Ovary (tissue), 9 donors: ENCODE measurements around the gene TSLP. TPM values are rescaled to one million over a fixed set of nuclear protein-coding genes. Genes with fewer than 3 reads are reported as not detected.

Experiments used
- DNase-seq, 5 donors: peaks; one replicate each; pipeline ENCODE4 v3.0.0-alpha.2; 2019 to 2020
- H3K27ac ChIP-seq, 2 donors: fragments of 200-600 bp; one replicate each; pipeline versions ENCODE4 v1.5.1 to v1.8.0; 2019 to 2022
- H3K27me3 ChIP-seq: fragments of 200-600 bp; one replicate; pipeline ENCODE4 v1.8.0; 2022
- H3K36me3 ChIP-seq: fragments of 200-600 bp; sonication (generic); one replicate; pipeline ENCODE4 v1.5.1; 2019
- H3K4me1 ChIP-seq: one replicate; pipeline ENCODE4 v1.8.1; 2013; ENCODE audit warnings: mild to moderate bottlenecking, moderate library complexity; ENCODE audit not compliant: insufficient read depth
- H3K4me3 ChIP-seq: fragments of 200-600 bp; sonication (generic); one replicate; pipeline ENCODE4 v1.5.1; 2017
- H3K9me3 ChIP-seq, 2 donors: fragments of 200-600 bp in 1 of 2; sonication (generic) in 1 of 2; one replicate each; pipeline versions ENCODE4 v1.5.1 to v1.8.1; 2013 to 2019; ENCODE audit warnings: mild to moderate bottlenecking in 1 of 2, moderate library complexity in 1 of 2
- CTCF ChIP-seq, 3 donors: fragments of 450-650 bp in 2 of 3; fragments of 200-600 bp in 1 of 3; IDR thresholded peaks; one replicate each; pipeline versions ENCODE4 v1.5.1 to v1.8.0; 2016 to 2022; ENCODE audit warnings: antibody characterized with exemption in 3 of 3, mild to moderate bottlenecking in 1 of 3
- EP300 ChIP-seq: sonication (generic); formaldehyde crosslinking; IDR thresholded peaks from one replicate; pipeline ENCODE4 v1.6.1; 2017; ENCODE audit warnings: antibody characterized with exemption
- POLR2A ChIP-seq: fragments of 450-650 bp; IDR thresholded peaks from one replicate; pipeline ENCODE4 v1.6.1; 2017; ENCODE audit warnings: antibody characterized with exemption, mild to moderate bottlenecking, moderate library complexity
- WGBS, 3 donors: extraction: QIAGEN DNeasy Blood & Tissue Kit in 1 of 3; methylation state at CpG; one replicate each; pipeline versions ENCODE4 v1.1.5 to v1.1.7; 2013 to 2017; 5-methylcytosine and 5-hydroxymethylcytosine counted together
- intact Hi-C, 4 donors: fragments of 100-400 bp; cut with DNase I; formaldehyde crosslinking; loops; one replicate each; pipeline versions ENCODE4 v1.11.0 to v1.15.1; 2022 to 2023
- polyA plus RNA-seq, 2 donors: library from polyadenylated mRNA; stranded (reverse); fragments of 200-250 nt in 1 of 2; fragments of 350-450 nt in 1 of 2; fragmentation: Illumina TruSeq in 1 of 2; extraction: RNeasy Lipid Tissue Mini Kit (QIAGEN cat#74804) in 1 of 2; gene quantifications; one replicate each; pipeline ENCODE4 v1.2.3, GENCODE V29; 2013 to 2014
- total RNA-seq, 7 donors: library from RNA; depleted of rRNA in 2 of 7; stranded (reverse); fragments of >200 nt in 2 of 7; fragmentation: NEBNext Ultra II Directional in 3 of 7; extraction: Animal tissue kit (Norgen Biotek cat#: 25700) in 3 of 7; gene quantifications; one replicate each; pipeline versions ENCODE4 v1.1.0 to v1.2.4, GENCODE V29; 2016 to 2023
- donor health status: DM: no; HTN: no; CAD: no; lungs with moderate emphysema.
- donor health status: DM: no; HTN: no; CAD: no.
- donor health status: Bipolar disorder and iron deficiency.
- donor health status: DM: yes; HTN: yes; CAD: no.
- donor health status: DM: no; HTN: no; CAD: no.
- donor health status: DM: yes; HTN: yes; CAD: no.

The TSLP gene
- total and polyA plus RNA-seq, 9 donors: 0.12 to 1.4 (median 0.32) TPM; not detected in 1

DNA sequence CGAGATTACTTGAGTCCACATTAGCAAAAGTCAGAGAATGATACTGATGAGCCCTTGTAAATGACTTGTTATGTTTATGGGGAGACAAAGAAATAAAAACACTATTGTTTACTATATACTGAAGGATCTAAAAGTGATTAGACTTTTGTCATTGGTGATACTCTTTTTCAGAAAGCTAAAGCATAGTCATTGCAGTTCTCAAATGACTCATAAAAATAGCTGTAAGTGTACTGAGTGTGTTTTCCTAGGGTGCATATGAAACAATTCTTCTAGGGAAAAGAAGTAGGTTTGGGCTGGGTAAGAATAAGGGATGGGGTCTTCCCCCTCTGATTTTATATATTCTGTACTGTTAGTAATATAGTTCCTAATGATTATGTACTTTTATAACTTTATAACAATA lies 53.3 kb downstream of the TSLP start:
- Histone ChIP-seq H3K4me3 (no peak overlapping the region), H3K27me3 (no peaks in the 10 kb centered on the region), H3K4me1 (no peaks in the 10 kb centered on the region), H3K27ac (no peak overlapping the region), H3K9me3 (no peaks in the 10 kb centered on the region), H3K36me3 (no peaks in the 10 kb centered on the region)
- no peak for DNase-seq
- intact Hi-C loops: no loop called here
- 39 to 79% (median 43%) methylated on average over 1 of the region's 1 CpG for WGBS, 3 donors
- TF ChIP-seq CTCF (IDR thresholded peaks at IDR 0.05): no peak
- TF ChIP-seq EP300: no peak
- no peak for TF ChIP-seq POLR2A

DNA sequence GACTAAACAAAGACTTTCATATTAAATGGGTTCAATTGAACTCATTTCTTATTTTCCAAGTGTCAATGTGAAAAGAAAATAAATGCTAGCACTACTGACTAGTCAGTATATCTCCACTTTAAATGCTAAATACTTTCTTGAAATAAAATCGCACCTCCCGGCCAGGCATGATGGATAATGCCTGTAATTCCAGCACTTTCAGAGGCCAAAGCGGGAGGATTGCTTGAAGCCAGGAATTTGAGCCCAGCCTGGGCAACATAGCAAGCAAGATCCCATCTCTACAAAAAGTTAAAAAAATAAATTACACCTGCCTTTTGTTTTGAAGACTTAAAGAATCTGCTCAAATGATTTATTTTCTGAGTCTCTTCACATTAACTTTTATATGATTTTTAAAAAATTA lies 55.4 kb downstream of the TSLP start:
- H3K27me3 ChIP-seq: no peaks in the 10 kb centered on the region
- 85 to 91% (median 85%) methylated on average over 3 of the region's 3 CpGs for WGBS, 3 donors
- DNase-seq: no peak
- H3K4me3 ChIP-seq: no peak overlapping the region
- TF ChIP-seq EP300 (no peak), POLR2A (no peak), CTCF (IDR thresholded peaks at IDR 0.05) (no peak)
- no peak overlapping the region for H3K27ac ChIP-seq
- no peaks in the 10 kb centered on the region for H3K9me3 ChIP-seq
- intact Hi-C loops: no loop called here
- H3K36me3 ChIP-seq: no peaks in the 10 kb centered on the region
- peaks cover under 1% of the 10 kb centered on the region for H3K4me1 ChIP-seq

Other genes with a start within 250 kb of the TSLP start
- 10 to 100 TPM; 17.3 to 36.9 (median 26.7) TPM for gene WDR36, start 20.6 kb downstream of the TSLP start, total RNA-seq
- gene WDR36, start 20.6 kb downstream of the TSLP start, polyA plus RNA-seq: 1 to 10 TPM; 7.0 to 9.4 TPM
- 1 to 10 TPM in 5 of 7 donors, under 1 TPM in 2; 0.36 to 5.0 (median 1.7) TPM for gene CAMK4, start 152.7 kb downstream of the TSLP start, total RNA-seq
- gene CAMK4, start 152.7 kb downstream of the TSLP start, polyA plus RNA-seq: 1 to 10 TPM in 1 of 2 donors, under 1 TPM in 1; 0.58 to 1.0 TPM